Retinal pigment epithelial cell (primary cell): ENCODE results near the gene ARV1.
"Not testable (repeated sequence)": the region's sequence is repeated elsewhere in the genome, so short reads cannot be mapped to it uniquely, and the experiment has no call there.

Source experiments
- DNase-seq: peaks from one replicate; pipeline ENCODE4 v3.0.0-alpha.2; 2010; ENCODE audit warnings: low read depth
- H3K4me3 ChIP-seq: 2 replicates; pipeline ENCODE4 v1.5.1; 2011; ENCODE audit warnings: mild to moderate bottlenecking, low read length, control low read depth, moderate library complexity
- CTCF ChIP-seq: conservative IDR thresholded peaks from 2 replicates; pipeline ENCODE4 v1.5.1; 2011; ENCODE audit warnings: low read depth, low read length, control low read depth, inconsistent platforms

ARV1 gene

GRCh38 chr1:231023150-231023549 is 44.3 kb downstream of the ARV1 start:
- no peak for TF ChIP-seq CTCF
- no peak for DNase-seq
- no peak overlapping the region for H3K4me3 ChIP-seq

- no peak overlapping the region for H3K4me3 ChIP-seq
- no peak for TF ChIP-seq CTCF
- DNase-seq, result no peak
These were observed 47.7 kb downstream of the ARV1 start for GRCh38 chr1:231026576-231026975.

- no peak overlapping the region for H3K4me3 ChIP-seq
- no peak for TF ChIP-seq CTCF
- DNase-seq, result peak; percentile 69
These were observed 48.4 kb downstream of the ARV1 start for GRCh38 chr1:231027136-231027925.

DNA sequence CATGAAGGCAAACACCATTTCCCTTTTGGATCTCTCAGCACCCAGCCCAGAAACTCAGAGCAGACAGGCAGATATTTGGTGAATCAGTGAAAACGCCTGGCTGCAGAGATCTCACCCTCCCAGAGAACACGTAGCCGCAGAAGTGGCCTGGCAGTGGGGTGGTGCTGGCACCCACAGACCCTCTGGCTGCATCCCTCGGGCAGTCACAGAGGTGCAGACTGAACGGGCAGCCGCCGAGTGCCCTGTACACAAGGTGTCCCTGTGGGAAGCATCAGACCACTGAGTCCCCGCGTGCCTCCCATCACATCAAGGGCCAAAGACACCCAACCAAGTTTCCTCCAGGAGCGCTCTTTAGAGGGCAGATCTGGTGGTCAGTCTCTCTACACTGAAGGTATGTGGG is 49.1 kb downstream of the ARV1 start:
- DNase-seq, result no peak
- no peak overlapping the region for H3K4me3 ChIP-seq
- TF ChIP-seq CTCF, result no peak

GRCh38 chr1:231028682-231029081 is 49.8 kb downstream of the ARV1 start:
- no peak for TF ChIP-seq CTCF
- no peak for DNase-seq
- no peak overlapping the region for H3K4me3 ChIP-seq

- not testable (repeated sequence) for DNase-seq, H3K4me3 ChIP-seq
These were observed 50.4 kb downstream of the ARV1 start for GRCh38 chr1:231029247-231029646.

DNA sequence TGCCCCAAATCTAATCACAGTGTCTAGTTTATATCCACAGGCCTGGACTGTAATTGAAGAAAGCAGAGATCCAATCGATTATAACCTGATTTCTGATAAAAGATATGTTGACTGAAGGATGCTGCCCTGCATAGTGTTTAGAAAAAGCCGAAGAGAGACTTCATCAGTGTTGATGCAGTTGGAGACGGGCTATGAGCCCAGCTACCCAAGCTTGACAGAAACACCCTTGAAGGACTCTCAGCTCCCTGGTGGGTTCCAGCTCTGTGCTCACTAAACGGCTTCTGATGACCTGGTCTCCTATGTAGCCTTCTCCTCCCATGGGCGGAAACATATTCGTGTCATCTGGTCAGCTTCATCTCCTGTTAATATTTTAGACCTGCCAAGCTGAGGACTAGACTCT is 50.9 kb downstream of the ARV1 start:
- DNase-seq, result no peak
- H3K4me3 ChIP-seq, result no peak overlapping the region
- no peak for TF ChIP-seq CTCF
